Prostate gland (tissue), 2 donors: ENCODE data around the gene SUN3. TPM values are rescaled to one million over a fixed set of nuclear protein-coding genes. Genes with fewer than 3 reads are reported as not detected.

Experiments
- DNase-seq: peaks from one replicate; pipeline ENCODE4 v3.0.0-alpha.2; 2019; ENCODE audit warnings: low spot score
- H3K27ac ChIP-seq, 2 donors: fragments of 200-600 bp; sonication (generic); 2 replicates each; pipeline ENCODE4 v1.5.1; 2017 to 2019
- H3K27me3 ChIP-seq: fragments of 200-600 bp; sonication (generic); replicated peaks from 2 replicates; pipeline ENCODE4 v1.5.1; 2019; ENCODE audit not compliant: insufficient read depth
- H3K36me3 ChIP-seq, 2 donors: fragments of 200-600 bp; sonication (generic); 1 replicate in 1 of 2; 2 replicates in 1 of 2; pipeline versions ENCODE4 v1.5.1 to v1.8.1; 2017 to 2019
- H3K4me1 ChIP-seq: fragments of 200-600 bp; sonication (generic); replicated peaks from 2 replicates; pipeline ENCODE4 v1.5.1; 2019
- H3K4me3 ChIP-seq, 2 donors: fragments of 200-600 bp; sonication (generic); 2 replicates each; pipeline ENCODE4 v1.5.1; 2017 to 2019
- H3K9me3 ChIP-seq: fragments of 200-600 bp; sonication (generic); 2 replicates; pipeline ENCODE4 v1.5.1; 2017
- POLR2A ChIP-seq: fragments of 450-650 bp; IDR thresholded peaks from one replicate; pipeline ENCODE4 v1.6.1; 2016; ENCODE audit warnings: antibody characterized with exemption, mild to moderate bottlenecking
- POLR2AphosphoS5 ChIP-seq: sonication (generic); formaldehyde crosslinking; IDR thresholded peaks from one replicate; pipeline ENCODE4 v1.6.1; 2017; ENCODE audit warnings: antibody characterized with exemption
- WGBS: methylation state at CpG from one replicate; pipeline ENCODE4 v1.1.5; 2018; 5-methylcytosine and 5-hydroxymethylcytosine counted together
- intact Hi-C: fragments of 100-400 bp; cut with DNase I; formaldehyde crosslinking; loops from one replicate; pipeline ENCODE4 v1.14.2; 2022
- total RNA-seq, 2 donors: library from RNA; depleted of rRNA; stranded (reverse); fragments of >200 nt; gene quantifications; one replicate each; pipeline ENCODE4 v1.1.0, GENCODE V29; 2016
- TF ChIP-seq, protein P1 (sequence below), 4 experiments: fragments of 200-600 bp in 2 of 4; fragments of 450-650 bp in 2 of 4; sonication (generic) in 2 of 4; IDR thresholded peaks; 1 replicate in 3 of 4; 2 replicates in 1 of 4; pipeline ENCODE4 v1.5.1; 2016 to 2019; ENCODE audit warnings: antibody characterized with exemption in 4 of 4, mild to moderate bottlenecking in 2 of 4, moderate library complexity in 2 of 4

SUN3 gene
- total RNA-seq, 2 donors from 2014 or later = 4.5 TPM; not detected in 1

DNA sequence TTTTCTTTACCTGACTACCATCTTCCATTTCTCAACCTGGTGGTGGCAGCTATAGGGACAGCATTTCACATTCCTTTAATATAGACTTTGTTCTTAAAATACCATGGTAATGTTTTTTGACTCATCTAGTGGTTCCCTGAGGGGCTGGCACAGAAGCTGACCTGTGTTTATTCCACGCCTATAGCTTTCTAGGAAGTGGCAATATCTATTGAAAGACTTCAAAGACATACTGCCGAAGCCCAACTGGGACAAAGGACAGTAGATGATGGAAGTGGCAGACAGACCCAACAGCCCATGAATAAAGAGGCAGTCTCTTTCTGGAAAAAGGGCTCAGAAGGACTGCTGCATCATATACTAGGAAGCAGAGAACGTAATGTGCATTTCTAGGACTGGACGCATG lies 11.2 kb downstream of the SUN3 start:
- Histone ChIP-seq H3K4me1 (no peaks in the 10 kb centered on the region), H3K36me3 (no peaks in the 10 kb centered on the region), H3K4me3 (no peak overlapping the region), H3K27me3 (no peaks in the 10 kb centered on the region), H3K9me3 (no peaks in the 10 kb centered on the region), H3K27ac (no peak overlapping the region)
- DNase-seq = no peak
- 87% methylated on average over 4 of the region's 4 CpGs for WGBS
- TF ChIP-seq, protein P1, sequence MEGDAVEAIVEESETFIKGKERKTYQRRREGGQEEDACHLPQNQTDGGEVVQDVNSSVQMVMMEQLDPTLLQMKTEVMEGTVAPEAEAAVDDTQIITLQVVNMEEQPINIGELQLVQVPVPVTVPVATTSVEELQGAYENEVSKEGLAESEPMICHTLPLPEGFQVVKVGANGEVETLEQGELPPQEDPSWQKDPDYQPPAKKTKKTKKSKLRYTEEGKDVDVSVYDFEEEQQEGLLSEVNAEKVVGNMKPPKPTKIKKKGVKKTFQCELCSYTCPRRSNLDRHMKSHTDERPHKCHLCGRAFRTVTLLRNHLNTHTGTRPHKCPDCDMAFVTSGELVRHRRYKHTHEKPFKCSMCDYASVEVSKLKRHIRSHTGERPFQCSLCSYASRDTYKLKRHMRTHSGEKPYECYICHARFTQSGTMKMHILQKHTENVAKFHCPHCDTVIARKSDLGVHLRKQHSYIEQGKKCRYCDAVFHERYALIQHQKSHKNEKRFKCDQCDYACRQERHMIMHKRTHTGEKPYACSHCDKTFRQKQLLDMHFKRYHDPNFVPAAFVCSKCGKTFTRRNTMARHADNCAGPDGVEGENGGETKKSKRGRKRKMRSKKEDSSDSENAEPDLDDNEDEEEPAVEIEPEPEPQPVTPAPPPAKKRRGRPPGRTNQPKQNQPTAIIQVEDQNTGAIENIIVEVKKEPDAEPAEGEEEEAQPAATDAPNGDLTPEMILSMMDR (IDR thresholded peaks at IDR 0.05) = no peak
- TF ChIP-seq POLR2A = no peak
- TF ChIP-seq POLR2AphosphoS5 = no peak
- intact Hi-C loops = no loop called here

DNA sequence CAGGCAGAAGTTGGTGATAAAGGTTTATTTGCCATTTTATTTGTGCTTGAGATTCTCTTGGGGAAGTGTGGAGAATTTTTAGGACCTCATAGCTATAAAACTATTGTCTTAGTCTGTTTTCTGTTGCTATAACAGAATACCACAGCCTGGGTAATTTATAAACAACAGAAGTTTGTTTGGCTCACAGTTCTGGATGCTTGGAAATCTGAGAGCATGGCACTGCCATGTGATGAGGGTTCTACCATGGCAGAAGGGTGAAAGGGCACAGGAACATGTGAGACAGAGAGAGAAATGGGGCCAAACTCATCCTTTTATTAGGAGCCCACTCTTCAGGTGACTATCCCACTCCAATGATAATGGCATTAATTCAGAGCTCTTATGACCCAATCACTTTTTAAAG lies 12.3 kb downstream of the SUN3 start:
- Histone ChIP-seq H3K4me1 (no peaks in the 10 kb centered on the region), H3K27me3 (no peaks in the 10 kb centered on the region), H3K4me3 (no peak overlapping the region), H3K27ac (no peak overlapping the region), H3K9me3 (no peaks in the 10 kb centered on the region), H3K36me3 (no peaks in the 10 kb centered on the region)
- intact Hi-C loops = no loop called here
- no peak for DNase-seq
- TF ChIP-seq POLR2A (no peak), POLR2AphosphoS5 (no peak)
- TF ChIP-seq, protein P1 (IDR thresholded peaks at IDR 0.05) = no peak

DNA sequence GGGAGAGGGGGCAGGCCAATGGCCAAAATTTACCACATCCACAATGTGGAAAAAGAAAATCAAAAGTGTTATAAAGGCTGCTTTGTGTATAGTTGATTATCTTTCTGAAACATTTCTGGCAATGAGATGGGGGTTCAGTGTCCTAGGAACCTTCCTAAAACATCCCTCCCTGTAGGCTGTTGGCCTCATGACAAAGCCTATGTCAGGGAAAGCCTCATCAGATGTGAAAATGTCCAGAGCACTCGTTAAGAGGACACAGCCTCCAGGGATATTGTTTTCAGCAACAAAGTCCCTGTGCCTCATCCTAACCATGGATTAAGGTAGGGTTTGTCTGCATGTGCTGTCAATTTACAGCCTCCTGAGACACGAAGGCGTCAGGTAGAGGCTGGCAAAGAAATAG lies 17.0 kb downstream of the SUN3 start:
- H3K27me3 ChIP-seq = no peaks in the 10 kb centered on the region
- no peaks in the 10 kb centered on the region for H3K36me3 ChIP-seq
- TF ChIP-seq, protein P1 (IDR thresholded peaks at IDR 0.05) = no peak
- TF ChIP-seq POLR2A (no peak), POLR2AphosphoS5 (no peak)
- no peak overlapping the region for H3K27ac ChIP-seq
- no peaks in the 10 kb centered on the region for H3K9me3 ChIP-seq
- WGBS = 53% methylated on average over 3 of the region's 3 CpGs
- no peaks in the 10 kb centered on the region for H3K4me1 ChIP-seq
- intact Hi-C loops = no loop called here
- no peak for DNase-seq
- H3K4me3 ChIP-seq = no peak overlapping the region

DNA sequence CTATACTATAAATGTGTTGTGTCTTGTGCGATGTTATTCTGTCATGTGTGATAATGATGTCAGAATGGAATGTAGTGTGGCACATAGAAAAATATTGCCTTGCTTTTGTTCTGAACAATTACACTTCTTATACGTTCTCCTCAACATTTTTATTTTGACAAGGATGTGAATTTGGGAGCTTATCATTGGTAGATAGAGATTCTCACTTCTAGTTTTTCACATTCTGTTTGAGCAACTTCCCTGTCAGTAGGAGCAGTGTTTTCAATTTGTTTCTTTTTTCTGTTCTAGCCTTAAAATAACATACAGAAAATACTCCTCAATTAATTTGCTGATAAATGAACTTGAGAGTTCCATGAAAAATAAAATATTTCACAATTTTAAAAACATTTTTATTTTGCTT lies 17.6 kb downstream of the SUN3 start:
- no peak for TF ChIP-seq POLR2A
- TF ChIP-seq, protein P1 (IDR thresholded peaks at IDR 0.05) = no peak
- no peak for TF ChIP-seq POLR2AphosphoS5
- H3K36me3 ChIP-seq = no peaks in the 10 kb centered on the region
- 48% methylated on average over 2 of the region's 2 CpGs for WGBS
- H3K4me1 ChIP-seq = no peaks in the 10 kb centered on the region
- no peaks in the 10 kb centered on the region for H3K9me3 ChIP-seq
- no peak for DNase-seq
- H3K27ac ChIP-seq = no peak overlapping the region
- H3K27me3 ChIP-seq = no peaks in the 10 kb centered on the region
- intact Hi-C loops = no loop called here
- H3K4me3 ChIP-seq = no peak overlapping the region

DNA sequence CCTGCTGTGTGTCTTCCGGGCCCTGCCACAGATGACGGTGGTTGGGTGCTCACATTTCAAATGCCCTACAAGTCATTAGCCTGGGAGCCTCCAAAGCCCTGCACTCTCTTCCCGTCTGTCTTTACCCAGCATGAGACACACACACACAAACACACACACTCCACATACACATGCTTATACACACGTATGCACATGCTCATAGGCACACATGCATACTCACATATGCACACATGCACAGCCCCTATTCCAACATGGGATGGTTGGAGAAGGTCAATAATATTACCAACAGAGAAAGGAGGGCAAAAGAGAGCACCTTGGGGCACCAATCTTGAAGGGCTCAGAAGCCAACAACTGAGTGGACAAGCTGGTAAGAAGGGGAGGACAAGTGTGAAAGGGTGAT lies 19.0 kb downstream of the SUN3 start:
- no peaks in the 10 kb centered on the region for H3K4me1 ChIP-seq
- no peak overlapping the region for H3K4me3 ChIP-seq
- no peak for DNase-seq
- TF ChIP-seq POLR2AphosphoS5 (no peak), POLR2A (no peak)
- TF ChIP-seq, protein P1 (IDR thresholded peaks at IDR 0.05) = no peak
- WGBS = 85% methylated on average over 4 of the region's 4 CpGs
- H3K36me3 ChIP-seq = no peaks in the 10 kb centered on the region
- H3K27me3 ChIP-seq = no peaks in the 10 kb centered on the region
- intact Hi-C loops = no loop called here
- H3K9me3 ChIP-seq = no peaks in the 10 kb centered on the region
- no peak overlapping the region for H3K27ac ChIP-seq
